ENCODE results near the gene CFAP58.
"Not testable (repeated sequence)": the region's sequence is repeated elsewhere in the genome, so short reads cannot be mapped to it uniquely, and the experiment has no call there.

Gene CFAP58

DNA sequence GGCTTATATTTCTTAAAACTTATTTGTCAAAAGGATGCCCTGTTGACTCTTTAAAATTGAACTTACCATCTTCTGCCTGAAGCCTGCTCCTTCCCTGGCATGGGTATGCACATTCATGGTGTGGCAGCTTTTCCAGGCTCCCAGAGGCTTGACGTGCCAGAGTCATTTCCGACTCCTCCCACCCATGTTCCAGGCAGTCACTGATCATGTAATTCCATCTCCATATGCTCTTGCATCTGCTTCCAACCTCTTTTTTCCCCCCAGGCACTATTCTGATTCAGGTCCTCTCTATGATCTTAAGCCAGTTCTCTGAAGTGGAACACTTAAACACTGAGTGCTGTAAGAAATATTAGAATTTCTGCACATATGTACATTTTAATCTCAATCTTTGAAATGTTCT is 82.2 kb downstream of the CFAP58 start:
- DNase-seq (ENCODE audit: low spot score) = no peak

GRCh38 chr10:104437226-104437625 is 83.6 kb downstream of the CFAP58 start:
- DNase-seq (ENCODE audit: low spot score) = no peak

DNA sequence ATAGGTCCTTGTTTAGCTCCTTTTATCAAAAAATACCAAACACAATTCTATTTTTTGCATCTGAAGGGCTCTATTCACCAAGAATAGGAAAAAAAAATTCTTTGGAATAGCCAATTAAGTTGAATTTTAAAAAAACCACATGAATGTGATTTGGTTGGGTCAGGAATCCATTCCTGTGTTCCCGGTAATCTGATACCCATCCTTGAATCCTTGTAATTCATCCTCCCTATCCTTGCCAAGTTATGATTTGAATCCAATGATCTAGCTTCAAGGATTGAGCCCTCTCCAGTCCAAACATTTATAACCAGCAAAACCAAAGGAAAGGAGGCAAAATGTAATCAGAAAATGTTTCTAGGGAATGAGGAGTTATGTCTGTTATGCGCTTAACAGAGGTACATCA is 86.6 kb downstream of the CFAP58 start:
- no peak for DNase-seq (ENCODE audit: low spot score)

- DNase-seq (ENCODE audit: low spot score) = peak; percentile 21
Observed at GRCh38 chr10:104441329-104442000, 87.8 kb downstream of the CFAP58 start.

- peak; percentile 9 for DNase-seq (ENCODE audit: low spot score)
Observed at GRCh38 chr10:104445359-104445758, 91.7 kb downstream of the CFAP58 start.

- no peak for DNase-seq (ENCODE audit: low spot score)
Observed at GRCh38 chr10:104446151-104446550, 92.5 kb downstream of the CFAP58 start.

GRCh38 chr10:104447331-104447730 is 93.7 kb downstream of the CFAP58 start:
- DNase-seq (ENCODE audit: low spot score) = no peak

DNA sequence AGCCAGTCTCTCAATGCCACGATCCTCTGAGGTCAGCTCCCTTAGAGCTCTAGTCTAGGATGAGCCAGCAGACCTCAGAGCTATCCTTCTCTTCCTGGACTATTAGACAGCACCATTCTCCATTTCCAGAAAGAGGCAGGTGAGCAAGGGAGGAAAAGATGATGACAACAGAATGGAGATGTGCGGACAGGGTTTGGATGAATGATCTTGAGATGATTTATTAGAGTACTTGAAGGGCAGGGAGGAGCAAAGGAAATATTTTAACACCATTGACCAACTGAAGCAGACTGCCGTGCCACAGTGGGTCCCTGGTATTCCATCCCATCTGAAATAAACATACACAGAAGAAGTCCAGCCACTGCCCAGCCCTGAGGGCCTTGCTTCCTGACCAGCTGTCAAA is 94.3 kb downstream of the CFAP58 start:
- no peak for DNase-seq (ENCODE audit: low spot score)

DNA sequence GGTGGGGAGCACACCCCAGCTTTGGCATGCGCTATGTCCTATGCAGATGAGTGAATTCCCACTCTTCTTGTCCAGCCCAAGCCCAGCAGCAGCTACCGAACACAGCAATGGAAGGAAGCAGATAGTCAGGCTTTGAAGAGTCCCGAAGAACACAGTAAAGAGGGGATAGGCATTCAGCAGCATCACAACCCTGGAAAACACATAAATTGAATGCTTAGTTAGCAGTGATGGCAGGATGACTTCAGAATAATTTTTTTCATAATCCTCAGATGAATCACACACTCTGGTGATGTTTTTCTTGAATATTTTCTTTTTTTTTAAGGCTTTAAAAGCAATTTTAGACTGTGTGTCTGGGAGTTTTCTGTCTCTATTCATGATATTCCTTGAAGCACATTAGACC is 95.8 kb downstream of the CFAP58 start:
- DNase-seq (ENCODE audit: low spot score) = no peak

GRCh38 chr10:104450490-104450889 is 96.9 kb downstream of the CFAP58 start:
- DNase-seq (ENCODE audit: low spot score) = no peak

GRCh38 chr10:104450954-104451353 is 97.3 kb downstream of the CFAP58 start:
- no peak for DNase-seq (ENCODE audit: low spot score)

- no peak for DNase-seq (ENCODE audit: low spot score)
Observed at GRCh38 chr10:104452977-104453376, 99.3 kb downstream of the CFAP58 start.

DNA sequence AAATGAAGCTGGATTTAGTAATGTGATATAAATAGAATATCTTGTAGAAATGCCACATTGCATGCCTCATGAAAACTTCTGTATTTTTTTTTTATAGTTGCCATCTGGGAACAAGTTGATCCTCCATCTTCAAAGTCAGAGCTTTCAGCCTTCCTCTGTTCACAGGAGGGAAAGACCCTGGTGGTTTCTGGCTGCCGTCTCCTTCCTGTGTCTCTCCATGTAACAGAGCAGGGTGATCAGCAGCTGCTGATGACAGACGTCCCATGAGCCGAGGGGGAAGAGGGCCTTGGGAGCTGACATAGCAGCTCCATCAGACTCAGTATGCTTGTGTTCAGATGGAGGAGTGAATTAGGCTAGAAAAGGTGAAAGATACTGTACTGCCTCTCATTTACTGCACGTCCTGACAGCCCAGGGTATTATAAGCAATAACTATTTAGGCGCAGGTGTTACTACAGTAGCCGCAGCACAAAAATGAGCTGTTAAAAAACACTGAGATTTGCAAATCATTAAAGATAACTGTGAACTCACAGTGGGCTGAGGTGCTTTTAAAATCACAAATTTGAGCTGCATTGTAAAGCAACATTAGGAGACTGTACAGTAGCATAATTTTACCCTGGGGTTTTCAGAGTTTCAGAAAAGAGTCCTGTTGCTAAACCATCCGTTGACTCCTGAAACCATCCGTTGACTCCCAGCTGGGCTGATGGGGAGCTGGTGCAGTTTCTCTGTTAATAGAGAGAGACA is 103.3 kb downstream of the CFAP58 start:
- no peak for DNase-seq (ENCODE audit: low spot score)

DNA sequence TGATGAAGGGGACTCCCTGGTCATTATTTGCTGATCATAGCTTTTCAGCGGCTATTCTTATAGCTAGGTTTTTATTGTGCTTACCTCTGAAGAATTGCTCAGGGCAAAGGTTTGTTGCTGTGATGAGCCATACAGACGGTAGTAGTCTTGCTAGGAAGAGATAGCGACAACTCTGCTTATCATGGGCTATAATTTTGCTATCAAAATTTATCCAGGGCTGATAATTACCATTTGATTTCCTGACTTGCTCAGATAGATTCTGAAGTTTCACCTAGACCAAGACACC is 103.9 kb downstream of the CFAP58 start:
- no peak for DNase-seq (ENCODE audit: low spot score)

- DNase-seq (ENCODE audit: low spot score) = not testable (repeated sequence)
Observed at GRCh38 chr10:104465575-104465974, 111.9 kb downstream of the CFAP58 start.

- DNase-seq (ENCODE audit: low spot score) = not testable (repeated sequence)
Observed at GRCh38 chr10:104468818-104469217, 115.2 kb downstream of the CFAP58 start.

DNA sequence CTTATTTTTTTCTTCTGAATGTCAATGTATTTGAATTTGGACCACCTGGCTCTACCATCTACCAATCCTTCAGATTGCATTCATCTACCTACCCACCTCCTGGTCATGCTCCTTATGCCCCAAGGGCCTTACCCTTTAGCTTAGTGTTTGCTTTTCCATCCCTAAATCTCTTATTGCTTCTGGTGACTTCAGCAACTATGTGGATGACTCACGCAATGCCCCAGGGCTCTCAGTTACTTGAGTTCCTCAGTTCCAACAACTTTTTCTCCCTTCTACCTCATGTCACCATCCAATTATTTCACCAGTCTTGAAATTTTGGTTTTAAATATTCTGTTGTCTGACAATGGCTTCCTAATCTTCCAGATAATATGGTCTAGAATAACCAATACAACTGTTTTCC is 118.9 kb downstream of the CFAP58 start:
- no peak for DNase-seq (ENCODE audit: low spot score)

- DNase-seq (ENCODE audit: low spot score) = no peak
Observed at GRCh38 chr10:104472957-104473745, 119.5 kb downstream of the CFAP58 start.

GRCh38 chr10:104478380-104478779 is 124.7 kb downstream of the CFAP58 start:
- DNase-seq (ENCODE audit: low spot score) = no peak

GRCh38 chr10:104479906-104480593 is 126.4 kb downstream of the CFAP58 start:
- no peak for DNase-seq (ENCODE audit: low spot score)

DNA sequence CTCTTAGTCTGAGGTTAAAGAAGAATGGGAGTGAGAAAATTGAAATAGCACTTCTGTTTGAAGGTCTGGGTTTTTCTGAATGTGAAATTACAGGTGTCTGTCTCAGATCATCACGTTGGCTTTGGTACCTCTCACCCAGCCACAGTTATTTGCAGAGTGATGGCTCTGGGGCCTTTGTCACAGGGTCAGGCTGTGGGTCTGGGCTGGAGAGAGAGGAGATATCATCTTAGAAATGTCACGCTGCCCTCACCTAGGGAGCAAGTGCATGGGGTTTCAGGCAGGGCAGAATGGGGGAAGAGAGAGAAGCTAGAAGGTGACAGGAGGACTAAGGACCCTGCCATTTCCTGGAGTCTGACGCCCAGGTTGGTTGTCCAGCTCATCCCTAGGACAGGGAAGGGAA is 127.2 kb downstream of the CFAP58 start:
- DNase-seq (ENCODE audit: low spot score) = no peak

DNA sequence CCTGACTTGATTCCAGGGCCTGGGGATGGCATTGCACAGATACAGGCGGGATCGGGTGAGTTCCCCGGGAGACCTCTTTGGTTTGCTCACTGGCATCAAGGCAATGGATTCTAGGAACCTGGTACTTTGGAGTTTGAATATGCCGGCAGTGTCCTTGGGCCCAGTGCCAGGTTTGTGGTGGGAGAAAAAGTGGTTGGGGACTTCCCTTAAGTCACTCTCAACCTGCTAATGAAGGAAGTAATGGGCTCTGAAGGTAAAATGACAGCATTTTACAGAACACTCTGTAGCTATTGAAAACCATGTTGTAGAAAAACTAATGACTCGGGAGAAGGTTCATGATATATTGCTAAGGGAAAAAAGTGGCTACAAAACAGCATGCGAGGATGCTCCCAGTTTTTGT is 129.9 kb downstream of the CFAP58 start:
- DNase-seq (ENCODE audit: low spot score) = no peak

- no peak for DNase-seq (ENCODE audit: low spot score)
Observed at GRCh38 chr10:104485632-104486031, 132.0 kb downstream of the CFAP58 start.
